Body of pancreas (tissue), 4 donors: ENCODE results near the gene PACRG. TPM values are rescaled to one million over a fixed set of nuclear protein-coding genes. Genes with fewer than 3 reads are reported as not detected.
A peak's percentile ranks its signal among the peaks of the same experiment; 100 is the strongest.

Experiments
- ATAC-seq: fragments of 150-250 bp; one replicate; pipeline ENCODE4 v1.9.1; 2016
- DNase-seq, 4 donors: peaks; one replicate each; pipeline ENCODE4 v3.0.0-alpha.2; 2019
- H3K27ac ChIP-seq, 4 donors: fragments of 200-600 bp; sonication (generic); 1 replicate in 3 of 4; 2 replicates in 1 of 4; pipeline versions ENCODE4 v1.5.1 to v1.6.1; 2016 to 2019; ENCODE audit warnings: mild to moderate bottlenecking in 1 of 4, mixed read lengths in 1 of 4, moderate library complexity in 1 of 4
- H3K27me3 ChIP-seq, 2 donors: fragments of 200-600 bp; sonication (generic); one replicate each; pipeline ENCODE4 v1.6.0; 2016; ENCODE audit warnings: mild to moderate bottlenecking in 1 of 2
- H3K36me3 ChIP-seq, 2 donors: fragments of 200-600 bp; sonication (generic); replicated peaks in 1 of 2; 2 replicates each; pipeline ENCODE4 v1.5.1; 2016; ENCODE audit warnings: low read depth in 2 of 2; ENCODE audit not compliant: insufficient read depth in 1 of 2
- H3K4me1 ChIP-seq: fragments of 200-600 bp; sonication (generic); one replicate; pipeline ENCODE4 v1.6.0; 2016
- H3K4me3 ChIP-seq, 2 donors: fragments of 200-600 bp; sonication (generic); 1 replicate in 1 of 2; 2 replicates in 1 of 2; pipeline ENCODE4 v1.5.1; 2016 to 2019
- H3K9me3 ChIP-seq, 3 donors: fragments of 200-600 bp; sonication (generic); 1 replicate in 2 of 3; 2 replicates in 1 of 3; pipeline ENCODE4 v1.5.1; 2016
- CTCF ChIP-seq, 7 experiments: fragments of 450-650 bp in 4 of 7; fragments of 200-600 bp in 3 of 7; sonication (generic) in 3 of 7; IDR thresholded peaks; one replicate each; pipeline ENCODE4 v1.5.1; 2016 to 2019; ENCODE audit warnings: antibody characterized with exemption in 7 of 7
- POLR2A ChIP-seq, 3 donors: fragments of 450-650 bp; IDR thresholded peaks; one replicate each; pipeline ENCODE4 v1.6.1; 2016; ENCODE audit warnings: antibody characterized with exemption in 3 of 3, mild to moderate bottlenecking in 2 of 3
- WGBS, 2 donors: methylation state at CpG; one replicate each; pipeline ENCODE4 v1.1.5; 2017; 5-methylcytosine and 5-hydroxymethylcytosine counted together
- intact Hi-C: fragments of 100-400 bp; cut with DNase I; formaldehyde crosslinking; loops from one replicate; pipeline ENCODE4 v1.15.1; 2023
- total RNA-seq, 2 donors: library from RNA; depleted of rRNA; stranded (reverse); fragments of >200 nt; gene quantifications; one replicate each; pipeline ENCODE4 v1.1.0, GENCODE V29; 2016

The PACRG gene
- total RNA-seq, 2 donors from 2014 or later = 7.8 to 10.9 TPM

GRCh38 chr6:163352966-163353365, 625.2 kb downstream of the PACRG start:
- 76 to 92% methylated on average over 7 of the region's 7 CpGs for WGBS, 2 donors

GRCh38 chr6:163354085-163354484, 626.3 kb downstream of the PACRG start:
- no peak overlapping the region for H3K4me3 ChIP-seq
- peak in 1 of 4 donors; percentile 59 for DNase-seq
- no peak for ATAC-seq
- WGBS, 2 donors = 66 to 80% methylated on average over 8 of the region's 8 CpGs
- peak overlapping the region in 1 of 4 donors; percentile 59 for H3K27ac ChIP-seq
- intact Hi-C loops = no loop called here
- no peaks in the 10 kb centered on the region for H3K36me3 ChIP-seq
- H3K4me1 ChIP-seq = no peaks in the 10 kb centered on the region
- H3K27me3 ChIP-seq = no peaks in the 10 kb centered on the region
- no peaks in the 10 kb centered on the region for H3K9me3 ChIP-seq
- TF ChIP-seq POLR2A (IDR thresholded peaks at IDR 0.05) (no peak), CTCF (IDR thresholded peaks at IDR 0.05) (no peak)

More at GRCh38 chr6:163352966-163353365, 625.2 kb downstream of the PACRG start:
- ATAC-seq (no peak), DNase-seq (no peak)
- no peaks in the 10 kb centered on the region for H3K4me1 ChIP-seq
- H3K4me3 ChIP-seq = no peak overlapping the region
- H3K27me3 ChIP-seq = no peaks in the 10 kb centered on the region
- H3K9me3 ChIP-seq = no peaks in the 10 kb centered on the region
- intact Hi-C loops = no loop called here
- TF ChIP-seq POLR2A (IDR thresholded peaks at IDR 0.05) = no peak
- TF ChIP-seq CTCF (IDR thresholded peaks at IDR 0.05) = no peak
- no peaks in the 10 kb centered on the region for H3K36me3 ChIP-seq
- H3K27ac ChIP-seq = no peak overlapping the region

GRCh38 chr6:163354761-163355425, 627.1 kb downstream of the PACRG start:
- peak; percentile 49 for ATAC-seq
- intact Hi-C loops = no loop called here
- peak in 3 of 4 donors; percentile 13 to 49 (median 33) for DNase-seq
- H3K4me3 ChIP-seq = no peak overlapping the region
- WGBS, 2 donors = 47 to 48% methylated on average over 13 of the region's 13 CpGs
- TF ChIP-seq CTCF (IDR thresholded peaks at IDR 0.05) (no peak), POLR2A (IDR thresholded peaks at IDR 0.05) (peak in 1 of 3 donors; percentile 21)
- H3K36me3 ChIP-seq = no peaks in the 10 kb centered on the region
- H3K4me1 ChIP-seq = no peaks in the 10 kb centered on the region
- H3K27me3 ChIP-seq = no peaks in the 10 kb centered on the region
- peak overlapping the region in 2 of 4 donors; percentile 50 to 59 for H3K27ac ChIP-seq
- H3K9me3 ChIP-seq = no peaks in the 10 kb centered on the region

- intact Hi-C loops = no loop called here
- Histone ChIP-seq H3K4me1 (no peaks in the 10 kb centered on the region), H3K27ac (peak overlapping the region in 2 of 4 donors; percentile 50 to 59), H3K36me3 (no peaks in the 10 kb centered on the region), H3K27me3 (no peaks in the 10 kb centered on the region), H3K4me3 (no peak overlapping the region), H3K9me3 (no peaks in the 10 kb centered on the region)
- WGBS, 2 donors = 59 to 69% methylated on average over 7 to 9 of the region's 9 CpGs
- peak in 2 of 4 donors; percentile 17 to 59 for DNase-seq
- peak; percentile 57 for ATAC-seq
- no peak for TF ChIP-seq POLR2A (IDR thresholded peaks at IDR 0.05)
- no peak for TF ChIP-seq CTCF (IDR thresholded peaks at IDR 0.05)
These were observed 627.7 kb downstream of the PACRG start for GRCh38 chr6:163355426-163355991.
